Amniotic stem cell (primary cell): ENCODE measurements around the gene CD109.
"Not testable (repeated sequence)": the region's sequence is repeated elsewhere in the genome, so short reads cannot be mapped to it uniquely, and the experiment has no call there.

ENCODE experiments used
- DNase-seq: peaks from one replicate; lab custom pipeline; 2025; lab: John Stamatoyannopoulos, UW

CD109 gene

GRCh38 chr6:73791336-73791735, 95.3 kb downstream of the CD109 start:
- no peak for DNase-seq

GRCh38 chr6:73792738-73793137, 96.7 kb downstream of the CD109 start:
- no peak for DNase-seq

- DNase-seq = no peak
These were observed 100.9 kb downstream of the CD109 start for GRCh38 chr6:73796881-73797280.

GRCh38 chr6:73797861-73798260, 101.9 kb downstream of the CD109 start:
- DNase-seq = no peak

GRCh38 chr6:73798592-73798991, 102.6 kb downstream of the CD109 start:
- peak; percentile 47 for DNase-seq

GRCh38 chr6:73800997-73801396, 105.0 kb downstream of the CD109 start:
- no peak for DNase-seq

- DNase-seq = no peak
These were observed 105.8 kb downstream of the CD109 start for GRCh38 chr6:73801652-73802268.

GRCh38 chr6:73802366-73802765, 106.4 kb downstream of the CD109 start:
- DNase-seq = no peak

GRCh38 chr6:73803562-73804241, 107.7 kb downstream of the CD109 start:
- peak; percentile 77 for DNase-seq

GRCh38 chr6:73805221-73805620, 109.2 kb downstream of the CD109 start:
- DNase-seq = not testable (repeated sequence)

- DNase-seq = not testable (repeated sequence)
These were observed 110.0 kb downstream of the CD109 start for GRCh38 chr6:73805982-73806381.

- DNase-seq = no peak
These were observed 115.7 kb downstream of the CD109 start for GRCh38 chr6:73811706-73812105.

GRCh38 chr6:73817253-73817652, 121.2 kb downstream of the CD109 start:
- DNase-seq = no peak

GRCh38 chr6:73823046-73823735, 127.2 kb downstream of the CD109 start:
- no peak for DNase-seq

GRCh38 chr6:73823832-73824231, 127.8 kb downstream of the CD109 start:
- DNase-seq = no peak

- DNase-seq = no peak
These were observed 130.6 kb downstream of the CD109 start for GRCh38 chr6:73826571-73826970.

- no peak for DNase-seq
These were observed 134.1 kb downstream of the CD109 start for GRCh38 chr6:73830119-73830518.

- no peak for DNase-seq
These were observed 136.3 kb downstream of the CD109 start for GRCh38 chr6:73832313-73832712.

GRCh38 chr6:73844696-73845095, 148.7 kb downstream of the CD109 start:
- DNase-seq = not testable (repeated sequence)

- not testable (repeated sequence) for DNase-seq
These were observed 155.0 kb downstream of the CD109 start for GRCh38 chr6:73851048-73851447.

GRCh38 chr6:73854998-73855718, 159.2 kb downstream of the CD109 start:
- peak; percentile 55 for DNase-seq

GRCh38 chr6:73857341-73857890, 161.4 kb downstream of the CD109 start:
- no peak for DNase-seq
